Thymus (tissue), 11 donors: ENCODE data around the gene TMEM175. TPM values are rescaled to one million over a fixed set of nuclear protein-coding genes. Genes with fewer than 3 reads are reported as not detected.

Experiments used
- DNase-seq, 9 donors: peaks; one replicate each; pipeline ENCODE4 v3.0.0-alpha.2; 2013; ENCODE audit warnings: low spot score in 9 of 9, low read depth in 6 of 9, missing footprints in 1 of 9
- H3K27ac ChIP-seq, 2 donors: one replicate each; pipeline ENCODE4 v1.5.1; 2013; ENCODE audit warnings: control low read depth in 1 of 2, low read depth in 1 of 2, low read length in 1 of 2, mild to moderate bottlenecking in 1 of 2, moderate library complexity in 1 of 2
- H3K27me3 ChIP-seq, 2 donors: one replicate each; pipeline ENCODE4 v1.5.1; 2013; ENCODE audit warnings: low read length in 1 of 2; ENCODE audit not compliant: control insufficient read depth in 2 of 2, insufficient read depth in 1 of 2
- H3K36me3 ChIP-seq, 2 donors: one replicate each; pipeline ENCODE4 v1.5.1; 2013; ENCODE audit warnings: low read length in 1 of 2, mild to moderate bottlenecking in 1 of 2, moderate library complexity in 1 of 2; ENCODE audit not compliant: control insufficient read depth in 2 of 2, insufficient read depth in 2 of 2
- H3K4me1 ChIP-seq, 2 donors: one replicate each; pipeline ENCODE4 v1.5.1; 2013; ENCODE audit warnings: low read length in 2 of 2; ENCODE audit not compliant: control insufficient read depth in 2 of 2, insufficient read depth in 2 of 2
- H3K4me3 ChIP-seq, 2 donors: one replicate each; pipeline ENCODE4 v1.5.1; 2013; ENCODE audit warnings: low read length in 2 of 2, control low read depth in 1 of 2, mild to moderate bottlenecking in 1 of 2
- H3K9me3 ChIP-seq, 2 donors: one replicate each; pipeline ENCODE4 v1.5.1; 2013; ENCODE audit warnings: low read length in 1 of 2, mild to moderate bottlenecking in 1 of 2; ENCODE audit not compliant: control insufficient read depth in 2 of 2, insufficient read depth in 1 of 2
- WGBS: extraction: QIAGEN DNeasy Blood & Tissue Kit; methylation state at CpG from one replicate; pipeline ENCODE4 v1.1.7; 2013; 5-methylcytosine and 5-hydroxymethylcytosine counted together
- polyA plus RNA-seq: library from polyadenylated mRNA; stranded (reverse); fragments of 200-250 nt; gene quantifications from one replicate; pipeline ENCODE4 v1.2.3, GENCODE V29; 2013
- total RNA-seq: library from RNA; stranded (reverse); fragments of 120-200 nt; gene quantifications from one replicate; pipeline ENCODE4 v1.2.4, GENCODE V29; 2013
- donor health status: healthy.

TMEM175 gene
- total and polyA plus RNA-seq, 2 donors, result 10.9 to 87.1 TPM

- Histone ChIP-seq H3K27ac (no peak overlapping the region), H3K9me3 (no peaks in the 10 kb centered on the region), H3K36me3 (peaks cover 3 to 17% of the 10 kb centered on the region in 2 donors), H3K27me3 (peaks cover 0 to 18% of the 10 kb centered on the region in 2 donors), H3K4me3 (no peak overlapping the region), H3K4me1 (no peaks in the 10 kb centered on the region)
- 70% methylated on average over 62 of the region's 62 CpGs for WGBS
- DNase-seq, result peak in 2 of 9 donors; percentile 22 to 33
Observed at GRCh38 chr4:946517-947471, 14.5 kb downstream of the TMEM175 start.

- DNase-seq, result no peak
- 96% methylated on average over 19 of the region's 19 CpGs for whole genome bisulfite sequencing
- peaks cover 0 to 18% of the 10 kb centered on the region in 2 donors for H3K27me3 ChIP-seq
- no peak overlapping the region for H3K27ac ChIP-seq
- no peaks in the 10 kb centered on the region for H3K4me1 ChIP-seq
- H3K9me3 ChIP-seq, result no peaks in the 10 kb centered on the region
- H3K36me3 ChIP-seq, result peaks cover 3 to 17% of the 10 kb centered on the region in 2 donors
- H3K4me3 ChIP-seq, result no peak overlapping the region
Observed at GRCh38 chr4:947491-947971, 15.3 kb downstream of the TMEM175 start.

- WGBS, result 93% methylated on average over 33 of the region's 33 CpGs
- no peak for DNase-seq
- H3K27me3 ChIP-seq, result peaks cover 0 to 18% of the 10 kb centered on the region in 2 donors
- peaks cover 3 to 22% of the 10 kb centered on the region in 2 donors for H3K36me3 ChIP-seq
- H3K4me3 ChIP-seq, result no peak overlapping the region
- no peaks in the 10 kb centered on the region for H3K9me3 ChIP-seq
- H3K4me1 ChIP-seq, result no peaks in the 10 kb centered on the region
- no peak overlapping the region for H3K27ac ChIP-seq
Observed at GRCh38 chr4:948101-948935, 16.1 kb downstream of the TMEM175 start.

GRCh38 chr4:948936-949300, 16.7 kb downstream of the TMEM175 start:
- peaks cover 0 to 18% of the 10 kb centered on the region in 2 donors for H3K27me3 ChIP-seq
- H3K36me3 ChIP-seq, result peaks cover 6 to 21% of the 10 kb centered on the region in 2 donors
- DNase-seq, result no peak
- H3K4me1 ChIP-seq, result no peaks in the 10 kb centered on the region
- H3K27ac ChIP-seq, result no peak overlapping the region
- H3K4me3 ChIP-seq, result no peak overlapping the region
- WGBS, result 92% methylated on average over 13 of the region's 13 CpGs
- no peaks in the 10 kb centered on the region for H3K9me3 ChIP-seq

- Histone ChIP-seq H3K4me3 (no peak overlapping the region), H3K4me1 (no peaks in the 10 kb centered on the region)
- WGBS, result 95% methylated on average over 20 of the region's 20 CpGs
Observed at GRCh38 chr4:949656-950055, 17.4 kb downstream of the TMEM175 start.

GRCh38 chr4:950136-951020, 18.1 kb downstream of the TMEM175 start:
- H3K27me3 ChIP-seq, result peaks cover 0 to 13% of the 10 kb centered on the region in 2 donors
- H3K36me3 ChIP-seq, result peaks cover 12 to 21% of the 10 kb centered on the region in 2 donors
- no peak overlapping the region for H3K27ac ChIP-seq
- no peak overlapping the region for H3K4me3 ChIP-seq
- H3K9me3 ChIP-seq, result no peaks in the 10 kb centered on the region
- 95% methylated on average over 30 of the region's 30 CpGs for WGBS
- H3K4me1 ChIP-seq, result no peaks in the 10 kb centered on the region
- no peak for DNase-seq

More at GRCh38 chr4:949656-950055, 17.4 kb downstream of the TMEM175 start:
- Histone ChIP-seq H3K36me3 (peaks cover 9 to 21% of the 10 kb centered on the region in 2 donors), H3K9me3 (no peaks in the 10 kb centered on the region), H3K27me3 (peaks cover 0 to 18% of the 10 kb centered on the region in 2 donors), H3K27ac (no peak overlapping the region)
- no peak for DNase-seq

- 95% methylated on average over 7 of the region's 7 CpGs for WGBS
- DNase-seq, result no peak
- Histone ChIP-seq H3K4me1 (no peaks in the 10 kb centered on the region), H3K4me3 (no peak overlapping the region), H3K9me3 (no peaks in the 10 kb centered on the region), H3K27ac (no peak overlapping the region), H3K27me3 (peaks cover 0 to 5% of the 10 kb centered on the region in 2 donors), H3K36me3 (peaks cover 12 to 21% of the 10 kb centered on the region in 2 donors)
Observed at GRCh38 chr4:951186-951585, 18.9 kb downstream of the TMEM175 start.

- no peak overlapping the region for H3K27ac ChIP-seq
Observed at GRCh38 chr4:951594-952468, 19.6 kb downstream of the TMEM175 start.

More at GRCh38 chr4:951594-952468, 19.6 kb downstream of the TMEM175 start:
- WGBS, result 95% methylated on average over 23 of the region's 23 CpGs
- Histone ChIP-seq H3K36me3 (peaks cover 12 to 21% of the 10 kb centered on the region in 2 donors), H3K9me3 (no peaks in the 10 kb centered on the region), H3K27me3 (no peaks in the 10 kb centered on the region), H3K4me3 (no peak overlapping the region), H3K4me1 (no peaks in the 10 kb centered on the region)
- no peak for DNase-seq
